ENCODE measurements around the gene AMBN. TPM values are rescaled to one million over a fixed set of nuclear protein-coding genes. Genes with fewer than 3 reads are reported as not detected.

AMBN gene
- total RNA-seq, 2 donors from 2014 or later: not detected

DNA sequence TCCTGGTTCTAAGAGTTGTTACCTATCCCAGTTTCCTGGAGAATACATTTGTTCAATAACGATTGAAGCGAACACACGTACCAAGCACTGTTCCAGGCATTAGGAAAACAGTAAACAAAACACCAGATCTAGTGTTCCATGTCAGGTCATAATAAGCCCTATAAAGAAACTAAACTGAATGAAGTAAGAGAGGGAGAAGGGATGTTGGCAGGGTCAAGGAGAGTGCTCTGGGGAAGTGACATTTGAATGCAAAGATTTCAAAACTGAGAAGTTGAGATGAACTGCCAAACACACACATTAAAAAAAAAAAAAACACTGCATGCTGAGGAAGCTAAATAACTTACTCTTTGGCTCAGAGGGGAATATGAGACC is 22.1 kb downstream of the AMBN start:
- Histone ChIP-seq H3K27ac (no peak overlapping the region), H3K9me3 (no peaks in the 10 kb centered on the region), H3K36me3 (no peaks in the 10 kb centered on the region), H3K4me3 (no peak overlapping the region), H3K27me3 (replicated peaks; ENCODE audit: insufficient read depth) (no peaks in the 10 kb centered on the region), H3K4me1 (replicated peaks) (no peaks in the 10 kb centered on the region)
- intact Hi-C loops (cut with DNase I): no loop called here
- whole genome bisulfite sequencing: 79% methylated on average over 3 of the region's 3 CpGs
- DNase-seq (ENCODE audit: low spot score): no peak
- TF ChIP-seq POLR2A (IDR thresholded peaks at IDR 0.05): no peak
- no peak for TF ChIP-seq POLR2AphosphoS5 (IDR thresholded peaks at IDR 0.05)
- TF ChIP-seq, protein P1, sequence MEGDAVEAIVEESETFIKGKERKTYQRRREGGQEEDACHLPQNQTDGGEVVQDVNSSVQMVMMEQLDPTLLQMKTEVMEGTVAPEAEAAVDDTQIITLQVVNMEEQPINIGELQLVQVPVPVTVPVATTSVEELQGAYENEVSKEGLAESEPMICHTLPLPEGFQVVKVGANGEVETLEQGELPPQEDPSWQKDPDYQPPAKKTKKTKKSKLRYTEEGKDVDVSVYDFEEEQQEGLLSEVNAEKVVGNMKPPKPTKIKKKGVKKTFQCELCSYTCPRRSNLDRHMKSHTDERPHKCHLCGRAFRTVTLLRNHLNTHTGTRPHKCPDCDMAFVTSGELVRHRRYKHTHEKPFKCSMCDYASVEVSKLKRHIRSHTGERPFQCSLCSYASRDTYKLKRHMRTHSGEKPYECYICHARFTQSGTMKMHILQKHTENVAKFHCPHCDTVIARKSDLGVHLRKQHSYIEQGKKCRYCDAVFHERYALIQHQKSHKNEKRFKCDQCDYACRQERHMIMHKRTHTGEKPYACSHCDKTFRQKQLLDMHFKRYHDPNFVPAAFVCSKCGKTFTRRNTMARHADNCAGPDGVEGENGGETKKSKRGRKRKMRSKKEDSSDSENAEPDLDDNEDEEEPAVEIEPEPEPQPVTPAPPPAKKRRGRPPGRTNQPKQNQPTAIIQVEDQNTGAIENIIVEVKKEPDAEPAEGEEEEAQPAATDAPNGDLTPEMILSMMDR (IDR thresholded peaks at IDR 0.05): no peak

DNA sequence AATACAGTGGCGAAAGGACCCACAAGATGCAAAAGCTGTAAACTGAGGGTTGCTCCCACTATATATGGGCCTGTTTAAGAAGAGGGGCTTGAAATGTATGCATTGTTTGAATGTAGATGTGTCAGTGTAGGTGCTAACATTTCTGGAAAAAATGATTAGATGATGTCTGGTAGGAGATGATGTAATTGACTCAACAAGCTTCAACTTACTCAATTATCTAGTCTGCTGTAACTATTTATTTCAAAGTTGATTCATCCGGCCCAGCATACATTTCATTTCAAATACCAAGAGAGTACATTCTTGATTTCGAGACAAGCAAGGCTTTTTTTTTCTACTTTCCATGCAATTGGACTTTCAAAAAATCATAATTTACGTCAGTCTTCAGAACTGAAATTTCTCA is 27.2 kb downstream of the AMBN start:
- 91% methylated on average over 4 of the region's 4 CpGs for WGBS
- intact Hi-C loops (cut with DNase I): no loop called here

DNA sequence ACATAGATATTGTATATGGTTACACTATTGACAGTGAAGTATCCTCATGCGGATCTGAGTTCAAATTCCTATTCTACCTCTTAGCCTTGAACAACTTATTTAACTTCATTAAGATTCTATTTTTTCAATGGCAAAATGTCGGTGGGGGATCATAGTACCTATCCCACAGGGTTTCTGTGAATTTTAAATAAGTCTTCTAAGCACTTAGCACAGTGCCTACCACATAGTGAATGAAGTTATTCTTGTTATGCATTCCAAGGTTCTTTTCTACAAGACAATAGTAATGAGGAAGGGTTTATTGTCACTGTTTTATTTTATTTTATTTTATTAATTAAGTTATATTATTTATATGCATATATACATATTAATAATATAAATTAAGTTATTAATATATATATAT is 27.7 kb downstream of the AMBN start:
- no peak overlapping the region for H3K4me3 ChIP-seq
- WGBS: 94% methylated on average over 2 of the region's 2 CpGs
- DNase-seq (ENCODE audit: low spot score): no peak
- no peaks in the 10 kb centered on the region for H3K27me3 ChIP-seq (replicated peaks; ENCODE audit: insufficient read depth)
- H3K27ac ChIP-seq: no peak overlapping the region
- intact Hi-C loops (cut with DNase I): no loop called here
- H3K36me3 ChIP-seq: no peaks in the 10 kb centered on the region
- H3K4me1 ChIP-seq (replicated peaks): no peaks in the 10 kb centered on the region
- TF ChIP-seq, protein P1 (IDR thresholded peaks at IDR 0.05): no peak
- TF ChIP-seq POLR2AphosphoS5 (IDR thresholded peaks at IDR 0.05): no peak
- no peak for TF ChIP-seq POLR2A (IDR thresholded peaks at IDR 0.05)
- H3K9me3 ChIP-seq: no peaks in the 10 kb centered on the region

More for the DNA sequence above, 27.2 kb downstream of the AMBN start:
- no peaks in the 10 kb centered on the region for H3K36me3 ChIP-seq
- no peak for DNase-seq (ENCODE audit: low spot score)
- H3K4me1 ChIP-seq (replicated peaks): no peaks in the 10 kb centered on the region
- H3K27me3 ChIP-seq (replicated peaks; ENCODE audit: insufficient read depth): no peaks in the 10 kb centered on the region
- H3K9me3 ChIP-seq: no peaks in the 10 kb centered on the region
- no peak overlapping the region for H3K4me3 ChIP-seq
- TF ChIP-seq, protein P1 (IDR thresholded peaks at IDR 0.05): no peak
- TF ChIP-seq POLR2A (IDR thresholded peaks at IDR 0.05) (no peak), POLR2AphosphoS5 (IDR thresholded peaks at IDR 0.05) (no peak)
- no peak overlapping the region for H3K27ac ChIP-seq

DNA sequence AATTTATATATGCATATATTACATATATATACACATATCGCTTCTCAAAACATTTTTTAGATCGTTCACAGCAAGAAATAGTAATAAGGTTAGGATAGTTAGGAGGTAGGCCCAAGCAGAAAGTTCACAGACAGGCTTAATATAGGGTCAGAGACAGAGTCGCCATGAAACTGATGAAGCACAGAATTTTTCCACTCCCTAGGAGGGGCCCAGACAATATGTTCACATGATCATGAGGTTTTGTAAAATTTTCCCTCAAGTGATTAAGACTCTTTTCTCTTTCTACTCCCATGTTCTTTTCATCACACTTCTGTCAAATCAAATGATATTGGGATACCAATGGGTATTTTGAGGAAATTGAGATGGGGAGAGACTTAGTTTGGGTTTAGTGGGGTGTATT is 31.3 kb downstream of the AMBN start:
- no peak for DNase-seq (ENCODE audit: low spot score)
- H3K27ac ChIP-seq: no peak overlapping the region
- H3K4me3 ChIP-seq: no peak overlapping the region
- H3K27me3 ChIP-seq (replicated peaks; ENCODE audit: insufficient read depth): no peaks in the 10 kb centered on the region
- no peaks in the 10 kb centered on the region for H3K9me3 ChIP-seq
- intact Hi-C loops (cut with DNase I): no loop called here
- no peaks in the 10 kb centered on the region for H3K36me3 ChIP-seq
- 96% methylated on average over 3 of the region's 3 CpGs for WGBS
- H3K4me1 ChIP-seq (replicated peaks): no peaks in the 10 kb centered on the region
- TF ChIP-seq POLR2AphosphoS5 (IDR thresholded peaks at IDR 0.05) (no peak), POLR2A (IDR thresholded peaks at IDR 0.05) (no peak)
- TF ChIP-seq, protein P1 (IDR thresholded peaks at IDR 0.05): no peak

DNA sequence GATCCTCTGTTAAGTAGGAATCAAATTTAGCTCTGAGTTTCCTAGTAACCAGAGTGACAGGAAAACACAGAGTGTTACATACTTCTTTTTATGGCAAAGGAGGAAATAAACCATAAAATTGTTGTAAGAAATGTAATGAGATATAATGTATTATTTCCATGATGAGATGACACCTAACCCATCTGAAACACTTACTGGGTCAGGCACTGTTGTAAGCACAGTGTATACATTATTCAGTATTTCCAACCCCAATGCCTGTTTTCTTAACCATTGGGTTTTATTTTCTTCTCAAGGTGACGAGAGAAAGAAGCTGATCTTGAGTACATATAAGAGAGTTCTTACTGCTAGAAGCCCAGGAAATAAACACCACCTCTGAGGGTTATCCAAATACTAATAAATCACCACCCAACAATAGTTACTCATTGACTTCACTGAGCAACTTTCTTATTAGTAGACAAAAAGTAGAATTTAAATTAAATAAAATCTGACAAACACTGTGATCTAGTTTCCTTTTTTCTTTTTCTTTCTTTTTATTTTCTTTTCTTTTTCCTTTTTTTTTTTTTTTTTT is 32.3 kb downstream of the AMBN start:
- no peak for DNase-seq (ENCODE audit: low spot score)
- H3K9me3 ChIP-seq: no peaks in the 10 kb centered on the region
- WGBS: 59% methylated on average over 1 of the region's 1 CpG
- intact Hi-C loops (cut with DNase I): no loop called here
- no peaks in the 10 kb centered on the region for H3K27me3 ChIP-seq (replicated peaks; ENCODE audit: insufficient read depth)
- no peaks in the 10 kb centered on the region for H3K4me1 ChIP-seq (replicated peaks)
- TF ChIP-seq POLR2A (IDR thresholded peaks at IDR 0.05): no peak
- TF ChIP-seq, protein P1 (IDR thresholded peaks at IDR 0.05): no peak
- TF ChIP-seq POLR2AphosphoS5 (IDR thresholded peaks at IDR 0.05): no peak
- no peaks in the 10 kb centered on the region for H3K36me3 ChIP-seq
- H3K4me3 ChIP-seq: no peak overlapping the region
- H3K27ac ChIP-seq: no peak overlapping the region

Data from prostate gland (tissue), 2 donors.